ENCODE results near the gene SERPINA9. TPM values are rescaled to one million over a fixed set of nuclear protein-coding genes. Genes with fewer than 3 reads are reported as not detected.
"Not testable (repeated sequence)": the region's sequence is repeated elsewhere in the genome, so short reads cannot be mapped to it uniquely, and the experiment has no call there.

The SERPINA9 gene
- total RNA-seq, 6 experiments from 2014 or later: not detected

DNA sequence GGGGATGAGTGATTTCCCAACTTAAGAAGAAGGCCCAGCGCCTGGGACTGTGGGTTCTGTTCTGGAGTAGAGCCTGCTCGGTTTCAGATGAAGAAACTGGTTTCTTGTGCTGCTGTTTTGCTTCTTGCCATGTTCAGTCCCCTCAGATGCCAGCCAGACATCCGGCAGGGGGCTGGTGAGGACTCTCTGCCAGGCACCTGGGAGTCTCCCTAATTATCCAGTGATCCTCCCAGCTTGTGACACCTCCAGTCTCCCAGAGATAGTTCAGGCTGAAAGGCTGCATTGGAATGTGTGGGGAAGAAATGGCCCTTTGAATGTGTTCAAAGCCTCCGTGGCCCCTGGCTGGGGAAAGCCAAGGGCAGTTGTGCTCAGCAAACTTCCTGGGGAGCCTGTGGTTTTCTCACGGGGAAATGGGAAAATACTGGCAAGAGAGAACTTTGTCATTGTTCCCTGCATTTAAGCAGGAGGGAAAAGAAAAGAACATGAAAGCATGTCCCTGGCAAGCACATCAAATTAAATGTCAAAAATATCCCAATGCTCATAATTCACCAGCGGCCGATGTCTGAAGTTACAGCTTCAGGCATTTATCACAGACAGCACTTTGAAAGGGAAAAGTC, 41.8 kb upstream of the SERPINA9 start:
- TF ChIP-seq, protein P1, sequence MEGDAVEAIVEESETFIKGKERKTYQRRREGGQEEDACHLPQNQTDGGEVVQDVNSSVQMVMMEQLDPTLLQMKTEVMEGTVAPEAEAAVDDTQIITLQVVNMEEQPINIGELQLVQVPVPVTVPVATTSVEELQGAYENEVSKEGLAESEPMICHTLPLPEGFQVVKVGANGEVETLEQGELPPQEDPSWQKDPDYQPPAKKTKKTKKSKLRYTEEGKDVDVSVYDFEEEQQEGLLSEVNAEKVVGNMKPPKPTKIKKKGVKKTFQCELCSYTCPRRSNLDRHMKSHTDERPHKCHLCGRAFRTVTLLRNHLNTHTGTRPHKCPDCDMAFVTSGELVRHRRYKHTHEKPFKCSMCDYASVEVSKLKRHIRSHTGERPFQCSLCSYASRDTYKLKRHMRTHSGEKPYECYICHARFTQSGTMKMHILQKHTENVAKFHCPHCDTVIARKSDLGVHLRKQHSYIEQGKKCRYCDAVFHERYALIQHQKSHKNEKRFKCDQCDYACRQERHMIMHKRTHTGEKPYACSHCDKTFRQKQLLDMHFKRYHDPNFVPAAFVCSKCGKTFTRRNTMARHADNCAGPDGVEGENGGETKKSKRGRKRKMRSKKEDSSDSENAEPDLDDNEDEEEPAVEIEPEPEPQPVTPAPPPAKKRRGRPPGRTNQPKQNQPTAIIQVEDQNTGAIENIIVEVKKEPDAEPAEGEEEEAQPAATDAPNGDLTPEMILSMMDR (IDR thresholded peaks at IDR 0.05): no peak
- H3K36me3 Mint-ChIP-seq (ENCODE audit: low read depth): no peaks in the 10 kb centered on the region; the same call in 1 of the 2 replicates
- DNase-seq: no peak
- H3K4me1 Mint-ChIP-seq (ENCODE audit: low read depth): no peaks in the 10 kb centered on the region
- peaks cover 65% of the 10 kb centered on the region for H3K9me3 Mint-ChIP-seq
- H3K27me3 Mint-ChIP-seq (ENCODE audit: insufficient read depth): no peaks in the 10 kb centered on the region; the same call in 1 of the 2 replicates
- no peak overlapping the region for H3K4me3 Mint-ChIP-seq
- no peak overlapping the region for H3K27ac Mint-ChIP-seq

DNA sequence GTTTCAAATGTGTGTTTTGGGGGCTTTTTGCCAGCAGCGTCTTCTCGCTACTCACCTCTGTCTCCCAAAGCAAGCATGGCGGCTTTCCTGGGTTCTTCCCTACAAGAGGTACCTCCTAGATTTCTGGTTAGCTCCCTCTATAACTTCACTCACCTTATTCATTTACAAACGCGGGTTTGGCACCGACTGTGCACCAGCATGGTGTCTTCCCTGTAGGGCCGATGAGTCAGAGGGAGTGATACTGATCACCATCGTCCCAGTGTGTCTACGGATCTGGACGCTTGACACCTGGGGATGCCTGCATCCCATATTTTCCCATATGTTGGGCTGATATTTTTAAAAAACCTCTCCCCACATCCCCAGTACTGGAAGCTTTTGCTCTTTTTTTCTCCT, 41.2 kb upstream of the SERPINA9 start:
- no peak overlapping the region for H3K27ac Mint-ChIP-seq
- peaks cover 69% of the 10 kb centered on the region for H3K9me3 Mint-ChIP-seq
- TF ChIP-seq, protein P1 (IDR thresholded peaks at IDR 0.05): no peak
- H3K36me3 Mint-ChIP-seq (ENCODE audit: low read depth): no peaks in the 10 kb centered on the region; the same call in 1 of the 2 replicates
- no peaks in the 10 kb centered on the region; the same call in 1 of the 2 replicates for H3K27me3 Mint-ChIP-seq (ENCODE audit: insufficient read depth)
- DNase-seq: no peak
- no peak overlapping the region for H3K4me3 Mint-ChIP-seq
- H3K4me1 Mint-ChIP-seq (ENCODE audit: low read depth): no peaks in the 10 kb centered on the region

DNA sequence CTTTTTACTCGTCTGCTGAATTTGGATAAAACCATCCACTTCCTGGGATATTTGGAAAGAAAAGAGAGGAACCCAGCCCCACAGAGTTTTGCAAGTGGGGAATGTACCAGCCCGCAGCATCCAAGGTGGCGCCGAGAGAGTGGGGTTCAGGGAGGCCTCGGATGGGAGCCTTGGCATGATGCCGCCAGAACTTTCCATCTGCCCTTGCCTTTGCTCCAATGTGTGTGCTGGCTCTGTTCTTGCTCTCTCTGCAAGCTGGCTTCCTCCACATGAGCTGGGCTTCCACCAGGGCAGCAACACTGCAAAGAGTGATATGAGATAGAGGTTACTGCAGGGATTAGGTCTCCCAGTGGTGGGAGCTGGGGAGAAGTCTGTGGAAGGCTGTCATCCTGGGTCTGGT, 39.9 kb upstream of the SERPINA9 start:
- Mint-ChIP-seq H3K9me3 (peaks cover 73% of the 10 kb centered on the region), H3K27ac (no peak overlapping the region), H3K4me3 (no peak overlapping the region), H3K4me1 (ENCODE audit: low read depth) (no peaks in the 10 kb centered on the region), H3K36me3 (ENCODE audit: low read depth) (no peaks in the 10 kb centered on the region; the same call in 1 of the 2 replicates), H3K27me3 (ENCODE audit: insufficient read depth) (no peaks in the 10 kb centered on the region)
- no peak for DNase-seq
- TF ChIP-seq, protein P1 (IDR thresholded peaks at IDR 0.05): no peak

DNA sequence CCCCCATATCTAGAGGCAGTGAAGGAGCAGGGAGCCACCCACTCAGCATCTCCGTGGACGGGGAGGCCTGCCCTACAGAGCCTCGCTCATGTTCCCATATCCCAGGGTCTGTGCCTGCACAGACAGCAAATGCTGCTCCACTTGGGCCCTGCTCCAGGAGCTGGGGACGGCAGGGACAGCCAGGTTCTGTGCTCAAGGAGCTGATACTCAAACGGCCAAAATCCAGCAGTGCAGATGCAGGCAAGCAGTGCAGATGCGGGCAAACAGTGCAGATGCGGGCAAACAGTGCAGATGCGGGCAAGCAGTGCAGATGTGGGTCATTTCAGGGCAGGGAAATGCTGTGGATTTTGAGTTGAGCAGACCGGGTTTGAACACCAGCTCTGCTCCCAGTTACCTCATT, 39.4 kb upstream of the SERPINA9 start:
- Mint-ChIP-seq H3K4me1 (ENCODE audit: low read depth) (no peaks in the 10 kb centered on the region), H3K4me3 (no peak overlapping the region), H3K36me3 (ENCODE audit: low read depth) (no peaks in the 10 kb centered on the region; the same call in 1 of the 2 replicates), H3K9me3 (peaks cover 76% of the 10 kb centered on the region), H3K27me3 (ENCODE audit: insufficient read depth) (no peaks in the 10 kb centered on the region), H3K27ac (no peak overlapping the region)
- DNase-seq: no peak
- TF ChIP-seq, protein P1 (IDR thresholded peaks at IDR 0.05): no peak

DNA sequence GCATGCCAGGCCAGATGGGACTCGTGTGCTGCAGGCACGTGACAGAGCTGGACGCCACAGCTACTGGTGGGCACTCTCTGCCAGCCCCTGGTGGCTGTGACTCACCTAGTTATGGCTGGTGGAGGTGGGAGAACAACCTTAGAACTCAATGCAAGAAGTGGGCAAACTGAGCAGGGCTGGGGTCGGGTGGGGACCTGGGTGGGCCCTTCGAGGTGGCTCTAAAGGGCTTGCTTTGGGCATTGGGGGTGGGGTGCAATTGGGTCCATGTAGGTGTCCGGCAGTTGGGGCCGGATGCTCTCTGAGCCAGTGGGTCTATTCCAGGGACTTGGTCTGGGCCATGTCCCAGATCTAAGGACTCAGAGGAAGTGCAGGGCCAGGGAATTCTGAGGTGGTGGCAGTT, 38.4 kb upstream of the SERPINA9 start:
- H3K27ac Mint-ChIP-seq: no peak overlapping the region
- DNase-seq: no peak
- H3K27me3 Mint-ChIP-seq (ENCODE audit: insufficient read depth): no peaks in the 10 kb centered on the region
- H3K4me3 Mint-ChIP-seq: no peak overlapping the region
- peaks cover 78% of the 10 kb centered on the region for H3K9me3 Mint-ChIP-seq
- H3K4me1 Mint-ChIP-seq (ENCODE audit: low read depth): no peaks in the 10 kb centered on the region
- no peaks in the 10 kb centered on the region; the same call in 1 of the 2 replicates for H3K36me3 Mint-ChIP-seq (ENCODE audit: low read depth)
- TF ChIP-seq, protein P1 (IDR thresholded peaks at IDR 0.05): no peak

DNA sequence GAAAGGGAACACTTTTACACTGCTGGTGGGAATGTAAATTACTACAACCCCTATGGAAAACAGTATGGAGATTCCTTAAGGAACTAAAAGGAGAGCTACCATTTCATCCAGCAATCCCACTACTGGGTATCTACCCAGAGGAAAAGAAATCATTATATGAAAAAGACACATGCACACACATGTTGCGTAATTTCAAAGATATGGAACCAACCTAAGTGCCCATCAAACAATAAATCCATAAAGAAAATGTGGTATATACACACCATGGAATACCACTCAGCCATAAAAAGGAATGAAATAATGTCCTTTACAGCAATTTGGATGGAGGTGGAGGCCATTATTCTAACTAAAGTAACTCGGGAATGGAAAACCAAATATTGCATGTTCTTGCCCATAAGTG, 34.5 kb upstream of the SERPINA9 start:
- not testable (repeated sequence) for H3K27ac Mint-ChIP-seq; H3K36me3 Mint-ChIP-seq (ENCODE audit: low read depth); H3K27me3 Mint-ChIP-seq (ENCODE audit: insufficient read depth); DNase-seq; H3K4me3 Mint-ChIP-seq; H3K4me1 Mint-ChIP-seq (ENCODE audit: low read depth)
- H3K9me3 Mint-ChIP-seq: peaks cover 67% of the 10 kb centered on the region
